GM12873 (cell line): ENCODE data around the gene ZDHHC24.

ENCODE experiments used
- TF ChIP-seq, protein P1 (sequence below): IDR thresholded peaks from 2 replicates; pipeline ENCODE4 v1.5.1; 2012; ENCODE audit warnings: low read depth, mild to moderate bottlenecking, moderate library complexity, low read length, control low read depth; ENCODE audit not compliant: insufficient read depth; ENCODE audit errors: missing control alignments

ZDHHC24 gene

GRCh38 chr11:66557733-66558326 is 12.0 kb upstream of the ZDHHC24 start:
- TF ChIP-seq, protein P1, sequence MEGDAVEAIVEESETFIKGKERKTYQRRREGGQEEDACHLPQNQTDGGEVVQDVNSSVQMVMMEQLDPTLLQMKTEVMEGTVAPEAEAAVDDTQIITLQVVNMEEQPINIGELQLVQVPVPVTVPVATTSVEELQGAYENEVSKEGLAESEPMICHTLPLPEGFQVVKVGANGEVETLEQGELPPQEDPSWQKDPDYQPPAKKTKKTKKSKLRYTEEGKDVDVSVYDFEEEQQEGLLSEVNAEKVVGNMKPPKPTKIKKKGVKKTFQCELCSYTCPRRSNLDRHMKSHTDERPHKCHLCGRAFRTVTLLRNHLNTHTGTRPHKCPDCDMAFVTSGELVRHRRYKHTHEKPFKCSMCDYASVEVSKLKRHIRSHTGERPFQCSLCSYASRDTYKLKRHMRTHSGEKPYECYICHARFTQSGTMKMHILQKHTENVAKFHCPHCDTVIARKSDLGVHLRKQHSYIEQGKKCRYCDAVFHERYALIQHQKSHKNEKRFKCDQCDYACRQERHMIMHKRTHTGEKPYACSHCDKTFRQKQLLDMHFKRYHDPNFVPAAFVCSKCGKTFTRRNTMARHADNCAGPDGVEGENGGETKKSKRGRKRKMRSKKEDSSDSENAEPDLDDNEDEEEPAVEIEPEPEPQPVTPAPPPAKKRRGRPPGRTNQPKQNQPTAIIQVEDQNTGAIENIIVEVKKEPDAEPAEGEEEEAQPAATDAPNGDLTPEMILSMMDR, result no peak

DNA sequence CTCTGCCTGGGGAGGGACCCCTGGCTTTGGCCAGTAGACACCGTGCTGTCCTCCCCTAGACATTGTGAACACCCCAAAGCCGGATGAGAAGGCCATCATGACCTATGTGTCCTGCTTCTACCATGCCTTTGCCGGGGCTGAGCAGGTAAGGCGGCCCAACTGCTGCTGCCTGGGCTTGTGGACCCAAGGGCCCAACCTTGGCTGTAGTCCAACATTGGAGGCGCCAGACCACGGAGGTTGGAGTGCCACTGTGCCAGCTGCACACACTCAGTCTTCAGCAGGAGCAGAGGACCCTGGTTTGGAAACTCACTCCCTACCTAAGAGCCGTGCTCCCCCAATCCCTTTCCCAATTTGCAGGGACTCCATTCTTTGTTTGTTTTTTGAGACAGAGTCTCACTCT is 10.2 kb upstream of the ZDHHC24 start:
- TF ChIP-seq, protein P1, result no peak

DNA sequence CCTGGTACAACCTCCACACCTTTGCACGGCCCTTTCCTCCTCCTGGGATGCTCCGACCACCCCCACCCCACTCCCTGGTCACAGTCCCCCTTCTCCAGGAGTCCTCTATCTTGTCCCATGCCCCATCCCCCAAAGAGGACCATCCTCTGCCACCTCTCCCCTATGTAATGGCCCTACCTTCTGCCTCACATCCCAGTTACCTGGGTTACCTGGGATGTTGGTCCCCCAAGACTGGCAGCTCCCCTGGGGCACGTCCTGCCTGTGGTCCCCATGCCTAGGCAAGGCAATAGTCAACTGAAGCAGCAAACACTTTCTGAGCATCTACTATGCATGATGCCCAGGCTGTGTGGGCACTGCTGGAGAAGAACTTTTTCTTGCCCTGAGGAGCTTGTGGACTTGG is 9.6 kb upstream of the ZDHHC24 start:
- TF ChIP-seq, protein P1, result no peak

DNA sequence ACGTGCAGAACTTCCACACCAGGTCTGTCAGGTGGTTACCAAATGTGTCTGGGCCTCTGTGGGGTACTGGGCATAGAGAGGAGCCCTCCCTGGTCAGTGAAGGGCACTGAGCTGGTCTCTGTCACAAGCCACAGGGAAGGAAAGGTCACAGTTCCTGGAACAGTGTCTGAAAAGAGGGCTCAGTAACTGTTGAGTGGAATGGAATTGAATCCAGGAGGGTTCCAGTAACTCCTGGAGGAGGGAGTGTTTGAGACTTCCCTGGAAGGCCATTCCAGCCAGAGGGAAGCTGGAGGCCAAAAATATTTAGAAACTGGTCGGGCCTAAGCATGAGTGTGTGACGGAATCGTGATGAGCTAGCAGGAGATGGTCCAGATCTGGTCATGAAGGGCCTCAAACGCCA is 8.8 kb upstream of the ZDHHC24 start:
- TF ChIP-seq, protein P1, result no peak

DNA sequence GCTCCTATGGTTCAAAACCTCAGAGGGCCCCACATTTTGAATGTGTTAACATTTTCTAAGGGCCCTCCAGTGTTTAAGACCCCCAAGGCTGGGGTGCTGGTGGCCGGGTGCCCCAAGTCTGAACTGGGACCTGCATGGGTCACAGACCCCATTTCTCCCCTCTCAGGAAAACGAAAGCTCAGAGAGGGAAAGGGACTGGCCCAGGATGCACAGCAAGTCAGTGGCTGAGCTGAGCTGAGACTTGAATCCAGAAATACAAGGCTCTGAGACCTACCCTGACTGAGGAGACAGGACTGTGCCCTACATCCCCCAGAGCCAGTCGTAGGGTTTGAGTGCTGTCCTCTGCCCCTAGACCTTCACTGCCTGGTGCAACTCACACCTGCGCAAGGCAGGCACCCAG is 5.0 kb upstream of the ZDHHC24 start:
- TF ChIP-seq, protein P1, result no peak

DNA sequence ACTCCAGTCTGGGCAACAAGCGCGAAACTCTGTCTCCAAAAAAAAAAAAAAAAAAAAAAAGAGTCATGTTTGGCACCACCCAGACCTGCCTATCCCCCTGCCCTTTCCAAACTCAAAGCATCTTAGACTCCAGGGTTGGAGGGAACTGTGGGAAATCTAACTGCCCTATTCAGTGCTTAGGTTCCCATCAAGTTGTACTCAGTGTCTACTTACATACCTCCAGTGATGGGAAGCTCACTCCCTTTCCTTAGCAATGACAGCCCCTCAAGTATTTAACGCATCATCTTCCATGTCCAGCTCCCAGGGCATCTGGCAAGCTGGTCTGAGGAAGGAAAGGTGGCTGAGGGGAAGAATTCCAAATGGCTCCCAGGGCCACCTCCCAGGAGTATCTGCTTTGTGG is 3.8 kb upstream of the ZDHHC24 start:
- TF ChIP-seq, protein P1, result no peak

GRCh38 chr11:66548774-66549630 is 3.2 kb upstream of the ZDHHC24 start:
- TF ChIP-seq, protein P1, result no peak
